HepG2 (cell line): ENCODE measurements around the gene S100A5.

Experiments
- ATF1 ChIP-seq: IDR thresholded peaks from 2 replicates; pipeline ENCODE4 v1.6.1; 2016; ENCODE audit warnings: mild to moderate bottlenecking, control low read depth
- CENPT ChIP-seq: sonication (generic); formaldehyde crosslinking; IDR thresholded peaks from 2 replicates; pipeline ENCODE4 v1.8.0; 2022; ENCODE audit warnings: low read depth, mild to moderate bottlenecking, moderate library complexity, missing genetic modification reagents
- IRF2 ChIP-seq: IDR thresholded peaks from 2 replicates; pipeline ENCODE4 v1.6.1; 2018; ENCODE audit warnings: missing genetic modification reagents, missing compliant biosample characterization
- IRF9 ChIP-seq: sonication (generic); formaldehyde crosslinking; IDR thresholded peaks from 2 replicates; pipeline ENCODE4 v1.8.0; 2022; ENCODE audit warnings: missing genetic modification reagents, mild to moderate bottlenecking, borderline replicate concordance
- NFKB2 ChIP-seq: sonication (generic); formaldehyde crosslinking; IDR thresholded peaks from 2 replicates; pipeline ENCODE4 v1.4.0; 2020; ENCODE audit warnings: missing genetic modification reagents, borderline replicate concordance
- SKI ChIP-seq: fragments of 450-650 bp; IDR thresholded peaks from one replicate; pipeline ENCODE4 v1.6.1; 2018; ENCODE audit warnings: mild to moderate bottlenecking; ENCODE audit not compliant: partially characterized antibody
- SNAI1 ChIP-seq: sonication (generic); formaldehyde crosslinking; IDR thresholded peaks from 2 replicates; pipeline ENCODE4 v1.5.0; 2020; ENCODE audit warnings: mild to moderate bottlenecking, missing genetic modification reagents, borderline replicate concordance
- YY1 ChIP-seq: IDR thresholded peaks from 2 replicates; pipeline ENCODE4 v1.6.1; 2011; ENCODE audit warnings: low read length, low read depth, moderate library complexity, mild to moderate bottlenecking; ENCODE audit not compliant: insufficient read depth, insufficient replicate concordance
- ZBTB1 ChIP-seq: sonication (generic); formaldehyde crosslinking; IDR thresholded peaks from 2 replicates; pipeline ENCODE4 v1.4.0; 2020; ENCODE audit warnings: missing genetic modification reagents, borderline replicate concordance
- ZNF18 ChIP-seq: sonication (generic); formaldehyde crosslinking; IDR thresholded peaks from 2 replicates; pipeline ENCODE4 v1.8.0; 2022; ENCODE audit warnings: mild to moderate bottlenecking, missing genetic modification reagents; ENCODE audit not compliant: insufficient replicate concordance
- ZNF572 ChIP-seq: sonication (generic); formaldehyde crosslinking; IDR thresholded peaks from 2 replicates; pipeline ENCODE4 v1.5.1; 2020; ENCODE audit warnings: mild to moderate bottlenecking, missing genetic modification reagents
- TF ChIP-seq, protein P1 (sequence below): sonication (generic); formaldehyde crosslinking; IDR thresholded peaks from 2 replicates; pipeline ENCODE4 v1.5.0; 2020; ENCODE audit warnings: mild to moderate bottlenecking, missing genetic modification reagents, moderate library complexity

GRCh38 chr1:153534925-153535241 is 5.9 kb downstream of the S100A5 start:
- TF ChIP-seq SKI (no peak), IRF9 (CRISPR knock-in tag) (no peak), SNAI1 (CRISPR knock-in tag) (no peak), ZNF572 (CRISPR knock-in tag) (no peak), ATF1 (CRISPR knock-in tag) (no peak), IRF2 (no peak), ZBTB1 (CRISPR knock-in tag) (no peak), NFKB2 (CRISPR knock-in tag) (no peak), CENPT (no peak), YY1 (no peak), ZNF18 (CRISPR knock-in tag) (no peak)
- TF ChIP-seq, protein P1, sequence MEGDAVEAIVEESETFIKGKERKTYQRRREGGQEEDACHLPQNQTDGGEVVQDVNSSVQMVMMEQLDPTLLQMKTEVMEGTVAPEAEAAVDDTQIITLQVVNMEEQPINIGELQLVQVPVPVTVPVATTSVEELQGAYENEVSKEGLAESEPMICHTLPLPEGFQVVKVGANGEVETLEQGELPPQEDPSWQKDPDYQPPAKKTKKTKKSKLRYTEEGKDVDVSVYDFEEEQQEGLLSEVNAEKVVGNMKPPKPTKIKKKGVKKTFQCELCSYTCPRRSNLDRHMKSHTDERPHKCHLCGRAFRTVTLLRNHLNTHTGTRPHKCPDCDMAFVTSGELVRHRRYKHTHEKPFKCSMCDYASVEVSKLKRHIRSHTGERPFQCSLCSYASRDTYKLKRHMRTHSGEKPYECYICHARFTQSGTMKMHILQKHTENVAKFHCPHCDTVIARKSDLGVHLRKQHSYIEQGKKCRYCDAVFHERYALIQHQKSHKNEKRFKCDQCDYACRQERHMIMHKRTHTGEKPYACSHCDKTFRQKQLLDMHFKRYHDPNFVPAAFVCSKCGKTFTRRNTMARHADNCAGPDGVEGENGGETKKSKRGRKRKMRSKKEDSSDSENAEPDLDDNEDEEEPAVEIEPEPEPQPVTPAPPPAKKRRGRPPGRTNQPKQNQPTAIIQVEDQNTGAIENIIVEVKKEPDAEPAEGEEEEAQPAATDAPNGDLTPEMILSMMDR (CRISPR knock-in tag): no peak
